ENCODE measurements around the gene GOLGB1. TPM values are rescaled to one million over a fixed set of nuclear protein-coding genes. Genes with fewer than 3 reads are reported as not detected.

GOLGB1 gene
- total RNA-seq, 2 experiments from 2014 or later, result 19.0 to 19.5 TPM

- H3K4me3 Mint-ChIP-seq, result no peak overlapping the region
These were observed 78.9 kb downstream of the GOLGB1 start for GRCh38 chr3:121670676-121671075.

GRCh38 chr3:121667333-121667732 is 82.2 kb downstream of the GOLGB1 start:
- POLR2A ChIA-PET, result no interaction called here
- ATAC-seq (no peak), DNase-seq (no peak)
- CTCF ChIA-PET, result no interaction called here
- Mint-ChIP-seq H3K4me3 (no peak overlapping the region), H3K27me3 (no peaks in the 10 kb centered on the region), H3K9me3 (ENCODE audit: low read depth) (no peaks in the 10 kb centered on the region), H3K36me3 (ENCODE audit: low read depth) (peaks cover 24% of the 10 kb centered on the region), H3K27ac (no peak overlapping the region), H3K4me1 (no peaks in the 10 kb centered on the region)
- intact Hi-C loops (cut with DNase I, micrococcal nuclease), result loop anchor here in 1 of 2 experiments (10.0 kb wide), 1 partner anchor 167 kb away; the partner anchor contains the start of genes EAF2 and IQCB1

More at GRCh38 chr3:121670676-121671075, 78.9 kb downstream of the GOLGB1 start:
- peaks cover 25% of the 10 kb centered on the region for H3K36me3 Mint-ChIP-seq (ENCODE audit: low read depth)
- ChIA-PET POLR2A (no interaction called here), CTCF (interaction anchor here (1.1 kb wide), 1 partner anchor 10 kb away, joined by 3 read pairs; the partner anchor contains the start of gene HCLS1)
- H3K27ac Mint-ChIP-seq, result no peak overlapping the region
- intact Hi-C loops (cut with DNase I, micrococcal nuclease), result no loop called here
- no peaks in the 10 kb centered on the region for H3K27me3 Mint-ChIP-seq
- ATAC-seq, result no peak
- no peak for DNase-seq
- H3K9me3 Mint-ChIP-seq (ENCODE audit: low read depth), result no peaks in the 10 kb centered on the region
- H3K4me1 Mint-ChIP-seq, result no peaks in the 10 kb centered on the region

- H3K27me3 Mint-ChIP-seq, result no peaks in the 10 kb centered on the region
- peaks cover 4% of the 10 kb centered on the region for H3K9me3 Mint-ChIP-seq (ENCODE audit: low read depth)
- H3K4me3 Mint-ChIP-seq, result no peak overlapping the region
- no peak overlapping the region for H3K27ac Mint-ChIP-seq
- intact Hi-C loops (cut with DNase I, micrococcal nuclease), result loop anchor here in 1 of 2 experiments (10.0 kb wide), 1 partner anchor 169 kb away; the partner anchor contains the start of genes EAF2 and IQCB1
- ATAC-seq (no peak), DNase-seq (no peak)
- peaks cover 21% of the 10 kb centered on the region for H3K36me3 Mint-ChIP-seq (ENCODE audit: low read depth)
- peaks cover 12% of the 10 kb centered on the region for H3K4me1 Mint-ChIP-seq
- CTCF ChIA-PET, result no interaction called here
- POLR2A ChIA-PET, result no interaction called here
These were observed 84.1 kb downstream of the GOLGB1 start for GRCh38 chr3:121665488-121665887.

- POLR2A ChIA-PET, result no interaction called here
- Mint-ChIP-seq H3K4me1 (peaks cover 27% of the 10 kb centered on the region), H3K36me3 (ENCODE audit: low read depth) (peaks cover 31% of the 10 kb centered on the region), H3K27me3 (no peaks in the 10 kb centered on the region), H3K27ac (no peak overlapping the region), H3K9me3 (ENCODE audit: low read depth) (peaks cover 4% of the 10 kb centered on the region), H3K4me3 (no peak overlapping the region)
- ATAC-seq (no peak), DNase-seq (no peak)
- intact Hi-C loops (cut with DNase I, micrococcal nuclease), result loop anchor here (5.0 to 10.0 kb wide), 2 partner anchors 171 to 854 kb away; partner anchors contain the start of genes EAF2 (in 1 of the 2) and IQCB1 (in 1 of the 2)
- CTCF ChIA-PET, result interaction anchor here (0.7 to 1.3 kb wide), 2 partner anchors 117 to 220 kb away, joined by 3 to 4 read pairs; no protein-coding TSS in a partner anchor
These were observed 86.2 kb downstream of the GOLGB1 start for GRCh38 chr3:121663171-121663847.

- no peak overlapping the region for H3K4me3 Mint-ChIP-seq
- H3K4me1 Mint-ChIP-seq, result peaks cover 33% of the 10 kb centered on the region
- ChIA-PET POLR2A (no interaction called here), CTCF (interaction anchor here (0.7 to 1.3 kb wide), 2 partner anchors 116 to 220 kb away, joined by 3 to 4 read pairs; no protein-coding TSS in a partner anchor)
- DNase-seq (no peak), ATAC-seq (no peak)
- H3K27me3 Mint-ChIP-seq, result no peaks in the 10 kb centered on the region
- intact Hi-C loops (cut with DNase I, micrococcal nuclease), result loop anchor here (5.0 to 10.0 kb wide), 2 partner anchors 172 to 855 kb away; partner anchors contain the start of genes EAF2 (in 1 of the 2) and IQCB1 (in 1 of the 2)
- peaks cover 4% of the 10 kb centered on the region for H3K9me3 Mint-ChIP-seq (ENCODE audit: low read depth)
- no peak overlapping the region for H3K27ac Mint-ChIP-seq
- peaks cover 33% of the 10 kb centered on the region for H3K36me3 Mint-ChIP-seq (ENCODE audit: low read depth)
These were observed 86.8 kb downstream of the GOLGB1 start for GRCh38 chr3:121662742-121663141.

- intact Hi-C loops (cut with DNase I, micrococcal nuclease), result loop anchor here (2.0 to 10.0 kb wide), 3 partner anchors 21 to 856 kb away; partner anchors contain the start of genes EAF2 (in 1 of the 2) and IQCB1 (in 1 of the 2)
- H3K27ac Mint-ChIP-seq, result peak overlapping the region; percentile 97
- H3K27me3 Mint-ChIP-seq, result no peaks in the 10 kb centered on the region
- ChIA-PET CTCF (interaction anchor here (0.6 to 1.5 kb wide), 7 partner anchors 9 to 174 kb away, joined by 3 to 5 read pairs (median 3); partner anchors contain the start of gene EAF2), POLR2A (interaction anchor here (0.5 kb wide), 1 partner anchor 949 kb away, joined by 3 read pairs; no protein-coding TSS in a partner anchor)
- H3K4me3 Mint-ChIP-seq, result peak overlapping the region; percentile 95
- H3K36me3 Mint-ChIP-seq (ENCODE audit: low read depth), result peaks cover 41% of the 10 kb centered on the region
- peaks cover 45% of the 10 kb centered on the region for H3K4me1 Mint-ChIP-seq
- peaks cover 4% of the 10 kb centered on the region for H3K9me3 Mint-ChIP-seq (ENCODE audit: low read depth)
- no peak for ATAC-seq
- DNase-seq, result peak; percentile 6
These were observed 88.2 kb downstream of the GOLGB1 start for GRCh38 chr3:121661376-121661775.

GRCh38 chr3:121660356-121661171 is 89.0 kb downstream of the GOLGB1 start, which contains the start of gene HCLS1:
TSS of gene HCLS1 (minus strand) at chr3:121660903. CDS start at chr3:121658347, 2,556 bp downstream.
- intact Hi-C loops (cut with DNase I, micrococcal nuclease), result loop anchor here (1.0 to 10.0 kb wide), 7 partner anchors 20 to 857 kb away; partner anchors contain the start of genes EAF2 (in 2 of the 2), GOLGB1 (in 2 of the 2), IQCB1 (in 2 of the 2) and MIX23 (in 1 of the 2)
- ChIA-PET POLR2A (interaction anchor here (0.5 kb wide), 1 partner anchor 950 kb away, joined by 3 read pairs; no protein-coding TSS in a partner anchor), CTCF (interaction anchor here (0.6 to 1.5 kb wide), 9 partner anchors 9 to 175 kb away, joined by 3 to 5 read pairs (median 3); partner anchors contain the start of gene EAF2)
- Mint-ChIP-seq H3K27ac (peak within 1 kb of the TSS; percentile 97), H3K36me3 (ENCODE audit: low read depth) (peaks cover 44% of the 10 kb centered on the region), H3K4me3 (peak within 1 kb of the TSS; percentile 95), H3K4me1 (peaks cover 50% of the 10 kb centered on the region), H3K27me3 (no peaks in the 10 kb centered on the region), H3K9me3 (ENCODE audit: low read depth) (peaks cover 4% of the 10 kb centered on the region)
- peak; percentile 88 for ATAC-seq
- peak; percentile 83 for DNase-seq

- H3K27ac Mint-ChIP-seq, result peak overlapping the region; percentile 97
- peak overlapping the region; percentile 95 for H3K4me3 Mint-ChIP-seq
- H3K36me3 Mint-ChIP-seq (ENCODE audit: low read depth), result peaks cover 46% of the 10 kb centered on the region
- ChIA-PET CTCF (no interaction called here), POLR2A (no interaction called here)
- peak; percentile 17 for DNase-seq
- no peaks in the 10 kb centered on the region for H3K27me3 Mint-ChIP-seq
- intact Hi-C loops (cut with DNase I, micrococcal nuclease), result loop anchor here (5.0 to 10.0 kb wide), 2 partner anchors 443 to 445 kb away; no protein-coding TSS in a partner anchor
- H3K4me1 Mint-ChIP-seq, result peaks cover 56% of the 10 kb centered on the region
- no peak for ATAC-seq
- H3K9me3 Mint-ChIP-seq (ENCODE audit: low read depth), result peaks cover 4% of the 10 kb centered on the region
These were observed 90.0 kb downstream of the GOLGB1 start for GRCh38 chr3:121659586-121659985.

GRCh38 chr3:121658716-121659435 is 90.7 kb downstream of the GOLGB1 start:
- DNase-seq (no peak), ATAC-seq (no peak)
- ChIA-PET CTCF (no interaction called here), POLR2A (no interaction called here)
- H3K27ac Mint-ChIP-seq, result peak overlapping the region; percentile 97
- no peaks in the 10 kb centered on the region for H3K27me3 Mint-ChIP-seq
- peaks cover 52% of the 10 kb centered on the region for H3K36me3 Mint-ChIP-seq (ENCODE audit: low read depth)
- intact Hi-C loops (cut with DNase I, micrococcal nuclease), result loop anchor here (5.0 to 10.0 kb wide), 2 partner anchors 443 to 446 kb away; no protein-coding TSS in a partner anchor
- peaks cover 62% of the 10 kb centered on the region for H3K4me1 Mint-ChIP-seq
- H3K4me3 Mint-ChIP-seq, result peak overlapping the region; percentile 95
- peaks cover 4% of the 10 kb centered on the region for H3K9me3 Mint-ChIP-seq (ENCODE audit: low read depth)
